Liver (tissue), 9 donors: ENCODE measurements around the gene STOX2. TPM values are rescaled to one million over a fixed set of nuclear protein-coding genes. Genes with fewer than 3 reads are reported as not detected.

Source experiments
- DNase-seq: peaks from one replicate; pipeline ENCODE4 v3.0.0-alpha.2; 2017; ENCODE audit warnings: low spot score
- H3K27ac ChIP-seq, 2 donors: one replicate each; pipeline ENCODE4 v1.7.0; 2013; ENCODE audit warnings: inconsistent platforms in 2 of 2, low read length in 2 of 2, control low read depth in 1 of 2, low read depth in 1 of 2, mild to moderate bottlenecking in 1 of 2
- H3K27me3 ChIP-seq, 4 donors: one replicate each; pipeline versions ENCODE4 v1.6.1 to v1.7.0; 2013; ENCODE audit warnings: low read length in 3 of 4, inconsistent platforms in 1 of 4, mild to moderate bottlenecking in 1 of 4, moderate library complexity in 1 of 4; ENCODE audit not compliant: control insufficient read depth in 4 of 4, insufficient read depth in 4 of 4
- H3K36me3 ChIP-seq, 4 donors: one replicate each; pipeline versions ENCODE4 v1.6.1 to v1.7.0; 2013; ENCODE audit warnings: low read length in 3 of 4, mild to moderate bottlenecking in 3 of 4, low read depth in 1 of 4, moderate library complexity in 1 of 4; ENCODE audit not compliant: control insufficient read depth in 4 of 4, insufficient read depth in 3 of 4
- H3K4me1 ChIP-seq, 4 donors: one replicate each; pipeline versions ENCODE4 v1.6.1 to v1.7.0; 2013; ENCODE audit warnings: low read length in 3 of 4, mild to moderate bottlenecking in 3 of 4, moderate library complexity in 1 of 4; ENCODE audit not compliant: control insufficient read depth in 4 of 4, insufficient read depth in 4 of 4
- H3K4me3 ChIP-seq, 3 donors: one replicate each; pipeline versions ENCODE4 v1.6.1 to v1.7.0; 2013; ENCODE audit warnings: low read length in 3 of 3, control low read depth in 1 of 3, low read depth in 1 of 3, mild to moderate bottlenecking in 1 of 3
- H3K9ac ChIP-seq, 2 donors: one replicate each; pipeline ENCODE4 v1.7.0; 2013; ENCODE audit warnings: low read length in 2 of 2, mild to moderate bottlenecking in 2 of 2, moderate library complexity in 2 of 2, control low read depth in 1 of 2, low read depth in 1 of 2
- H3K9me3 ChIP-seq, 4 donors: one replicate each; pipeline versions ENCODE4 v1.6.1 to v1.7.0; 2013; ENCODE audit warnings: low read length in 3 of 4; ENCODE audit not compliant: control insufficient read depth in 4 of 4
- ATF3 ChIP-seq: IDR thresholded peaks from 2 replicates; pipeline ENCODE4 v1.6.1; 2016; ENCODE audit warnings: antibody characterized with exemption
- FOXA1 ChIP-seq: IDR thresholded peaks from 2 replicates; pipeline ENCODE4 v1.6.1; 2016; ENCODE audit warnings: antibody characterized with exemption
- FOXA2 ChIP-seq: IDR thresholded peaks from 2 replicates; pipeline ENCODE4 v1.6.1; 2016; ENCODE audit warnings: antibody characterized with exemption
- GABPA ChIP-seq, 2 donors: IDR thresholded peaks in 1 of 2; conservative IDR thresholded peaks in 1 of 2; 2 replicates each; pipeline ENCODE4 v1.6.1; 2016; ENCODE audit warnings: antibody characterized with exemption in 2 of 2, mild to moderate bottlenecking in 1 of 2, moderate library complexity in 1 of 2
- HNF4G ChIP-seq: IDR thresholded peaks from 2 replicates; pipeline ENCODE4 v1.6.1; 2016; ENCODE audit warnings: antibody characterized with exemption
- MAX ChIP-seq: IDR thresholded peaks from 2 replicates; pipeline ENCODE4 v1.6.1; 2016; ENCODE audit warnings: antibody characterized with exemption
- NR2F2 ChIP-seq: IDR thresholded peaks from 2 replicates; pipeline ENCODE4 v1.6.1; 2016; ENCODE audit warnings: antibody characterized with exemption
- RAD21 ChIP-seq, 2 donors: IDR thresholded peaks; 2 replicates each; pipeline ENCODE4 v1.6.1; 2016; ENCODE audit warnings: antibody characterized with exemption in 2 of 2, mild to moderate bottlenecking in 2 of 2
- REST ChIP-seq: IDR thresholded peaks from 2 replicates; pipeline ENCODE4 v1.6.1; 2016; ENCODE audit warnings: antibody characterized with exemption, mild to moderate bottlenecking
- RXRA ChIP-seq, 2 donors: IDR thresholded peaks; 2 replicates each; pipeline ENCODE4 v1.6.1; 2017 to 2018; ENCODE audit warnings: antibody characterized with exemption in 2 of 2, mild to moderate bottlenecking in 1 of 2
- SP1 ChIP-seq: IDR thresholded peaks from 2 replicates; pipeline ENCODE4 v1.6.1; 2018; ENCODE audit warnings: antibody characterized with exemption, mild to moderate bottlenecking
- YY1 ChIP-seq: IDR thresholded peaks from 2 replicates; pipeline ENCODE4 v1.6.1; 2016; ENCODE audit warnings: antibody characterized with exemption, mild to moderate bottlenecking
- WGBS: extraction: QIAGEN DNeasy Blood & Tissue Kit; methylation state at CpG from one replicate; pipeline ENCODE4 v1.1.7; 2013; 5-methylcytosine and 5-hydroxymethylcytosine counted together
- polyA plus RNA-seq, 2 donors: library from polyadenylated mRNA; stranded (reverse) in 1 of 2; unstranded in 1 of 2; fragments of 200-250 nt in 1 of 2; fragments of >200 nt in 1 of 2; fragmentation: Nextera tagmentation in 1 of 2; extraction: Ambion mirVana in 1 of 2; gene quantifications; one replicate each; pipeline versions ENCODE4 v1.2.1 to v1.2.3, GENCODE V29; 2013 to 2015
- total RNA-seq, 2 donors: library from RNA; depleted of rRNA; stranded (reverse); fragments of >200 nt; gene quantifications; one replicate each; pipeline ENCODE4 v1.2.3, GENCODE V29; 2014
- donor health status: healthy.
- donor health status: healthy.
- donor health status: healthy.
- donor health status: healthy.
- donor health status: healthy.

The STOX2 gene
- total and polyA plus RNA-seq, 4 donors = 1.4 to 12.6 (median 1.6) TPM

GRCh38 chr4:183959319-183960045 is 54.4 kb downstream of the STOX2 start:
- H3K4me3 ChIP-seq = no peak overlapping the region
- no peaks in the 10 kb centered on the region for H3K4me1 ChIP-seq
- H3K36me3 ChIP-seq = no peaks in the 10 kb centered on the region
- no peaks in the 10 kb centered on the region for H3K9me3 ChIP-seq
- DNase-seq = no peak
- WGBS = 89% methylated on average over 10 of the region's 10 CpGs
- TF ChIP-seq RXRA (IDR thresholded peaks at IDR 0.05) (no peak), NR2F2 (no peak), YY1 (no peak), ATF3 (no peak)
- no peaks in the 10 kb centered on the region for H3K27me3 ChIP-seq
- H3K27ac ChIP-seq = no peak overlapping the region
- H3K9ac ChIP-seq = no peak overlapping the region

GRCh38 chr4:183960046-183960420 is 54.9 kb downstream of the STOX2 start:
- no peak overlapping the region for H3K27ac ChIP-seq
- no peaks in the 10 kb centered on the region for H3K4me1 ChIP-seq
- H3K9ac ChIP-seq = no peak overlapping the region
- no peaks in the 10 kb centered on the region for H3K9me3 ChIP-seq
- H3K27me3 ChIP-seq = no peaks in the 10 kb centered on the region
- H3K4me3 ChIP-seq = no peak overlapping the region
- TF ChIP-seq MAX = no peak
- no peak for TF ChIP-seq HNF4G
- TF ChIP-seq RXRA (IDR thresholded peaks at IDR 0.05) = no peak
- no peak for TF ChIP-seq GABPA (IDR thresholded peaks at IDR 0.05 in 1 of 2, conservative IDR thresholded peaks at IDR 0.05 in 1 of 2)
- no peak for TF ChIP-seq REST
- TF ChIP-seq RAD21 (IDR thresholded peaks at IDR 0.05) = no peak
- no peak for TF ChIP-seq SP1
- no peak for TF ChIP-seq FOXA1
- no peak for TF ChIP-seq FOXA2
- H3K36me3 ChIP-seq = no peaks in the 10 kb centered on the region
- 68% methylated on average over 8 of the region's 8 CpGs for WGBS
- DNase-seq = no peak

GRCh38 chr4:183960962-183961541 is 55.9 kb downstream of the STOX2 start:
- no peaks in the 10 kb centered on the region for H3K27me3 ChIP-seq
- H3K4me3 ChIP-seq = no peak overlapping the region
- TF ChIP-seq YY1 = no peak
- no peaks in the 10 kb centered on the region for H3K9me3 ChIP-seq
- no peaks in the 10 kb centered on the region for H3K36me3 ChIP-seq
- 79% methylated on average over 12 of the region's 12 CpGs for WGBS
- H3K27ac ChIP-seq = no peak overlapping the region
- no peak overlapping the region for H3K9ac ChIP-seq
- no peaks in the 10 kb centered on the region for H3K4me1 ChIP-seq
- DNase-seq = no peak
